ENCODE results near the gene DNAJB12.
A peak's percentile ranks its signal among the peaks of the same experiment; 100 is the strongest.

DNAJB12 gene

DNA sequence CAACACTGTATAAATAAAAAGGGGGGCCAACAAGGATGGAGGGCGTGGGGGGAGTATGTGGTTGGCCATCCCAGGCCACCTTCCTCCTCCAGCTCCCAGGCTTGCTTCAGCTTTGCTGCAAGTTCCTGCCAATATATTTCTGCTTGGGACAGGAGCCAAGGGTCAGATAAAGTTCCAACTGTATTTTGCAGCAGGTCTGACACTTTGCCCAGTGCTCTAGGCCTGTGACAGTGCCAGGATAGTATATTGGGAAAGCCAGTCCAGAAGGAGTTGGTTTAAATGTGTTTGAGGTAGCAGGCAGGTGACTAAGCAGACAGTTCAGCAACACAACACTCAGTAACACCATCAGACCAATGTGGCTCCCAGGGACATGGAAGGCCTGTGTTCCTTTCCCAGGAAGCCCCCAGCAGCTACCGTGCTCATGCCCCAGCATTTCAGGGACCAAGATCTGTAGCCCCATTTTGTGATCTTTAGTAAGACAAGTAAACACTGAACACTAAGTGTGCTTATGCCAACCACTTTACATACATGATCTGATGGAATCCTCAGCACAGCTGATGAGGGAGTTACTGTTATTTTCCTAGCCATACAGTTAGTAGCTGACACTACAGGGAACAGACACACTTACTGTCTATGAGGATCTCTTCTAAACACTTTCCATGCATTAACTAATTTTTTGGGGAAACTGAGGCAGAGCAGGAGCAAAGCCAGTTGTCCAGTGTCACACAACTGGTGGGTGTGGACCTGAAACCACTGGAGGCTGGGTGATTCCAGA is 38.9 kb downstream of the DNAJB12 start:
- DNase-seq (ENCODE audit: low read depth), result peak; percentile 50
- in situ Hi-C loops (cut with HindIII; ENCODE audit: low sequenced_read_pairs), result loop anchor here (25.0 kb wide), 1 partner anchor 428 kb away; no protein-coding TSS in a partner anchor

GRCh38 chr10:72315054-72315453 is 39.7 kb downstream of the DNAJB12 start:
- in situ Hi-C loops (cut with HindIII; ENCODE audit: low sequenced_read_pairs), result loop anchor here (25.0 kb wide), 1 partner anchor 428 kb away; no protein-coding TSS in a partner anchor
- no peak overlapping the region for H3K4me3 ChIP-seq (ENCODE audit: low read depth, low read length)
- no peak for TF ChIP-seq CTCF (IDR thresholded peaks at IDR 0.05; ENCODE audit: low read depth, low read length, missing control alignments)
- no peak for DNase-seq (ENCODE audit: low read depth)

More for the DNA sequence above, 38.9 kb downstream of the DNAJB12 start:
- H3K4me3 ChIP-seq (ENCODE audit: low read depth, low read length), result no peak overlapping the region
- no peak for TF ChIP-seq CTCF (IDR thresholded peaks at IDR 0.05; ENCODE audit: low read depth, low read length, missing control alignments)

- H3K4me3 ChIP-seq (ENCODE audit: low read depth, low read length), result no peak overlapping the region
- TF ChIP-seq CTCF (IDR thresholded peaks at IDR 0.05; ENCODE audit: low read depth, low read length, missing control alignments), result no peak
- in situ Hi-C loops (cut with HindIII; ENCODE audit: low sequenced_read_pairs), result loop anchor here (25.0 kb wide), 1 partner anchor 427 kb away; no protein-coding TSS in a partner anchor
- no peak for DNase-seq (ENCODE audit: low read depth)
Observed at GRCh38 chr10:72314263-72314662, 40.5 kb downstream of the DNAJB12 start.

- no peak for DNase-seq (ENCODE audit: low read depth)
Observed at GRCh38 chr10:72312865-72313391, 41.8 kb downstream of the DNAJB12 start.

GRCh38 chr10:72311667-72312066 is 43.1 kb downstream of the DNAJB12 start:
- no peak for TF ChIP-seq CTCF (IDR thresholded peaks at IDR 0.05; ENCODE audit: low read depth, low read length, missing control alignments)
- in situ Hi-C loops (cut with HindIII; ENCODE audit: low sequenced_read_pairs), result loop anchor here (25.0 kb wide), 1 partner anchor 424 kb away; no protein-coding TSS in a partner anchor
- no peak overlapping the region for H3K4me3 ChIP-seq (ENCODE audit: low read depth, low read length)
- no peak for DNase-seq (ENCODE audit: low read depth)

More at GRCh38 chr10:72312865-72313391, 41.8 kb downstream of the DNAJB12 start:
- in situ Hi-C loops (cut with HindIII; ENCODE audit: low sequenced_read_pairs), result loop anchor here (25.0 kb wide), 1 partner anchor 426 kb away; no protein-coding TSS in a partner anchor
- TF ChIP-seq CTCF (IDR thresholded peaks at IDR 0.05; ENCODE audit: low read depth, low read length, missing control alignments), result no peak
- no peak overlapping the region for H3K4me3 ChIP-seq (ENCODE audit: low read depth, low read length)

DNA sequence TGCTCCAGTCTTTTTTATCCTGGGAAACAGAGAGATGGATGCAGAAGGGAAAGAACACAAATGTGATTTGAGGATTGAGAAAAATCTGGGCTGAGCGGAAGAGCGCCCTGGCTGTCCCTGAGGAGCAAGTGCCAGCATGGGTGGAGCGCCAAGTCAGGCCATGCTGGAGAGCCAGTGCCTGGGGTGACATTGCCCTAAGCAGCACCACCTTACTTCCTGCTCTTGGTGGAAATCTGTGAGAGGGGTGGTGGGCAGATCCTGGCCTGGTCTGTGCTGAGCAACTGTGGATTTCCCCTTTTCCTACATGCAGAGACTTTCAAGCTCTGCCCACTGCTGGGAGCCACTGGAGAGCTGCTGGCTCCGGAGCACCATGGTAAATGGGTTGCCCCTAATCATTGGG is 44.1 kb downstream of the DNAJB12 start:
- no peak overlapping the region for H3K4me3 ChIP-seq (ENCODE audit: low read depth, low read length)
- in situ Hi-C loops (cut with HindIII; ENCODE audit: low sequenced_read_pairs), result loop anchor here (25.0 kb wide), 1 partner anchor 423 kb away; no protein-coding TSS in a partner anchor
- DNase-seq (ENCODE audit: low read depth), result no peak
- no peak for TF ChIP-seq CTCF (IDR thresholded peaks at IDR 0.05; ENCODE audit: low read depth, low read length, missing control alignments)
